Uterus (tissue), 2 donors: ENCODE measurements around the gene KRR1.

Experiments used
- POLR2A ChIP-seq, 2 donors: fragments of 450-650 bp; IDR thresholded peaks; one replicate each; pipeline ENCODE4 v1.6.1; 2016; ENCODE audit warnings: antibody characterized with exemption in 2 of 2, mild to moderate bottlenecking in 1 of 2, moderate library complexity in 1 of 2
- TF ChIP-seq, protein P1 (sequence below), 4 experiments: fragments of 200-600 bp in 2 of 4; fragments of 450-650 bp in 2 of 4; sonication (generic) in 2 of 4; IDR thresholded peaks; one replicate each; pipeline ENCODE4 v1.5.1; 2016 to 2019; ENCODE audit warnings: antibody characterized with exemption in 4 of 4, mild to moderate bottlenecking in 2 of 4, moderate library complexity in 1 of 4

DNA sequence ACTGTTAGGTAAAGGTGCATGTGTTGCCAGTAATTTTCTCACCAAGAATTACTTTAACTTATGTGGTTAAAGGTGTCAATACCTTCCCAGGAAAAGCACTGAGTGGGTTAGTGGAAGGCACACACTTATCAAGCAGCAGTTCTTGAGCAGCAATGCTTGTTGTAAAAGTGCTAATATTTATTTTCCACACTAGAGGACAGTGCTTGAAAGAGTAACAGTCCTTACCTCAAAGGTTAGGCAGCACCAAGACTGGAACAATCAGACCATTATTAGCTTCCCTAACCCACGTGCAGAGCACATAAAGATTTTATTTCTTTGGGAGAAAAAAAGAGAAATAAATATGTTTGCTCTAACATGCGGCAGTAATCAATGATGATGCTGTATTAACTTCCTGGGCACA, 48.8 kb upstream of the KRR1 start:
- TF ChIP-seq, protein P1, sequence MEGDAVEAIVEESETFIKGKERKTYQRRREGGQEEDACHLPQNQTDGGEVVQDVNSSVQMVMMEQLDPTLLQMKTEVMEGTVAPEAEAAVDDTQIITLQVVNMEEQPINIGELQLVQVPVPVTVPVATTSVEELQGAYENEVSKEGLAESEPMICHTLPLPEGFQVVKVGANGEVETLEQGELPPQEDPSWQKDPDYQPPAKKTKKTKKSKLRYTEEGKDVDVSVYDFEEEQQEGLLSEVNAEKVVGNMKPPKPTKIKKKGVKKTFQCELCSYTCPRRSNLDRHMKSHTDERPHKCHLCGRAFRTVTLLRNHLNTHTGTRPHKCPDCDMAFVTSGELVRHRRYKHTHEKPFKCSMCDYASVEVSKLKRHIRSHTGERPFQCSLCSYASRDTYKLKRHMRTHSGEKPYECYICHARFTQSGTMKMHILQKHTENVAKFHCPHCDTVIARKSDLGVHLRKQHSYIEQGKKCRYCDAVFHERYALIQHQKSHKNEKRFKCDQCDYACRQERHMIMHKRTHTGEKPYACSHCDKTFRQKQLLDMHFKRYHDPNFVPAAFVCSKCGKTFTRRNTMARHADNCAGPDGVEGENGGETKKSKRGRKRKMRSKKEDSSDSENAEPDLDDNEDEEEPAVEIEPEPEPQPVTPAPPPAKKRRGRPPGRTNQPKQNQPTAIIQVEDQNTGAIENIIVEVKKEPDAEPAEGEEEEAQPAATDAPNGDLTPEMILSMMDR (IDR thresholded peaks at IDR 0.05): peak; percentile 23 to 59 (median 41)
- TF ChIP-seq POLR2A (IDR thresholded peaks at IDR 0.05): no peak
